Activated CD4-positive, alpha-beta T cell treated with anti-CD3 and anti-CD28 coated beads, Interleukin-2, amount 50 U/mL, for 16 hours (primary cell): Measurements from ENCODE around the gene PHB1.

Experiments
- DNase-seq: peaks from one replicate; pipeline ENCODE4 v3.0.0-alpha.2; 2020

PHB1 gene

DNA sequence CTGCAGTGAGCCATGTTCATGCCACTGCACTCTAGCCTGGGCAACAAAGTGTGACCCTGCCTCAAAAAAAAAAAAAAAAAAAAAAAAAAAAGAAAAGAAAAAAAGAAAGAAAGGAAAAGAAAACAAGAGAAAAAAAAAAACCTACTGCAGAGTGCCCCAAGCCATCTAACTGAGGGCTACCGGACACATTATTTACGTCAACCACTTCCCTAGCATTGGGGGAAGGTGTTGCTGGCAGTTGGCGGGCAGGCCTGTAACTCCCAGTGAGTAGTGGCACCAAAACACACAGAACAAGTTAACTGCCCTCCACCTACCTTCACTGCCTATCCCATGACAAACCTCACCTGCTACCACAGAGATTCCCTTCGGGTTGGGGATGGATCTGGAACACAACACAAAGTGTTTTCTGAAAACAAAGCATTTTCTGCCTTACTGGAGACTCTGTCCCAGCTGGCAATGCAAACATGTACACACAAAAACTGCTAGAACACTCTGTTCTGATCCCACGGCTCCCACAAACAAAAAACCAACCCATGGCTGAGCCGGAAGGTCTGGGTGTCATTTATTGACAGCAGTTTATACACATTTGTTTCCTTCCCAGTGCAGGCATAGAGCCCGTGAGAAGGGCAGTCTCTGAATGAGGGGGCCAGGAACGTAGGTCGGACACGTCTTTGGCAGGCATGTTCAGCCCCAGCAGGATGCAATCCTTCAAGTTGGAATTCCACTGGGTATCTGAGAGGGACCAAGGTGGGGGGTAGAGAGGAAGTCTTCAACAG, 11.0 kb downstream of the PHB1 start:
- DNase-seq: no peak

DNA sequence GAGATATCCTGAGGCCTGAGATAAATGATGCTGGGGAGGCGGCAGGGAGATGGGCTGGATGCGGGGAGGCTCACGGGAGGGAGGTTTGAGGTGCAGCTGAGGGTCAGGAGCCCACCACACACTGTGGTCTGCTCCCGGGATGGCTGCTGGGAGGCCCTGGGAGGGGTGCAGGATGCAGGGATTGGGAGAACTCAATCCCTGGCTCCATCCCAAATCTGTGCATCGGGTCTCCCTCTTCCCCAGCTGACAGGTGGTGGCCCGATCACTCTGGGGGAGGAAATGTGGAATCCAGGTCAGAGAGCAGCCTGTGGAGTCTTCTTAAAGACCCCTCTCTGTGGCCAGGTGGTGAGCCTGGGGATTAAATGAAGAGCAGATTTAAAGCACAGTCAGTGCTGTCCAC, 12.0 kb downstream of the PHB1 start:
- DNase-seq: no peak

DNA sequence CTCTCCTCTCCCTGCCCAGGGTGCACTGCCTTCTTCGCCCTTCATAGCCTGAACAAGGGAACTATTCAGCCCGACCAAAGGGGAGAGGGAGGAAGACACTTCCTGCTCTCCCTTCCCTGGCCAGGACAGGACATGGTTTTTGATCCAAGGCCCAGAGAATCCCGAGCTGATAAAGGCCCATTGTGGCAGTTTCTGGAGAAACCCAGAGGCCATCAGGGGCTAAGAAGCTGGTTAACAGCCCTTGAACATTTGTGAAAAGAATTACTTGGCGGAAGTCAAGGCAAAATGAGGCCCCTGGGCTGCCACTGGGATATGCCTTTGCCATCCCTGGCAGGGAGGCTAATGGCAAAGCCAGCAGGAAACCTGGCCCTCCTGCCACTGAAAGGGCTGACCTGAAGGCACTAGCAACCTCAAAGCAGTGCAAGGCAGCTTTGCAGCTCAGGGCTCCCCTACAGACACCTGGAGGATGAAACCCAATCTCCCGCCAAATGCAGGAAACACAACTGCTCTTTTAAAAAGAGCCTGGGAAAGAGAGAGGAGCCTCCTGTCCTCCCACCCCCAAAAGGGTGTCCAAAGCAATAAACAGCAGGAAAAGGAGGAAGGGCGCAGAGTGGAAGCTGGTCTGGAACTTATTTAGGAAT, 12.6 kb downstream of the PHB1 start:
- no peak for DNase-seq

DNA sequence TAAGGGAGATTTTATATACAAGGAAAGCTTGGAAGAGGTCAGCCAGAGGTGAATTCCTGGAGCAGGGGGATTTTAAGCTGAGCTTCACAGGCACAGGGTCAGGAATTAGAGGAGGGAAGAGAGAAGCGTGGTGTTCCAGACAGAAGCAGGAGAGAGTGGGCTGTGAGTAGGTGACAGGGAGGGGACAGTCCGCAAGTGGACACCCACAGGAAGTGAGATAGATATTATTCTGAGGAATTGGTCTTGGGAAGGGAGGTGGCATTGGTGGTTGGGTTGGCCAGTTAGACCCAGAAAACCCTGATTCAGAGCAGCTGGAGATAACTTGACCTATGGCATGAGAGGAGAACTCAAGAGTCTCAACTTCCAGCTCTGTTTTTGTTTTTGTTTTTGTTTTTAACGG, 14.7 kb downstream of the PHB1 start:
- no peak for DNase-seq

DNA sequence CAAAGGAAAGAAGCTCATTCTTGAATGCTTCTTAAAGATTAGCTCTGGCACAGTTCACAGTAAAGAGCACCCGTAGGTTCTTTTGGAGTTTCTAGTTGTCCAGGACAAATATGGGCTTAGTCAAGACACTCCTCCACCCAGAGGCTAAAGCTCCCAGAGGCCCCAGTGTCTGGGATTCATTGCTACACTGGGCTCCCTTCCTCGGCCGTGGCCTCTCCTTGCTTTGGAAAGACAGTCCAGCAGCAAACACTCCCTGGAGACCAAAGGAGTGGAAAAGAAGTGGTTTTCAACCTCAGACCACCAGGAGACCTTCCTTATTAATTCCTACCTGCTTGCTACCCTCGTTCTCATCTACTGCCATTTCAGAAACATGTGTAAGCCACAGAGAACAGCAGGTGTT, 17.1 kb downstream of the PHB1 start:
- DNase-seq: no peak

DNA sequence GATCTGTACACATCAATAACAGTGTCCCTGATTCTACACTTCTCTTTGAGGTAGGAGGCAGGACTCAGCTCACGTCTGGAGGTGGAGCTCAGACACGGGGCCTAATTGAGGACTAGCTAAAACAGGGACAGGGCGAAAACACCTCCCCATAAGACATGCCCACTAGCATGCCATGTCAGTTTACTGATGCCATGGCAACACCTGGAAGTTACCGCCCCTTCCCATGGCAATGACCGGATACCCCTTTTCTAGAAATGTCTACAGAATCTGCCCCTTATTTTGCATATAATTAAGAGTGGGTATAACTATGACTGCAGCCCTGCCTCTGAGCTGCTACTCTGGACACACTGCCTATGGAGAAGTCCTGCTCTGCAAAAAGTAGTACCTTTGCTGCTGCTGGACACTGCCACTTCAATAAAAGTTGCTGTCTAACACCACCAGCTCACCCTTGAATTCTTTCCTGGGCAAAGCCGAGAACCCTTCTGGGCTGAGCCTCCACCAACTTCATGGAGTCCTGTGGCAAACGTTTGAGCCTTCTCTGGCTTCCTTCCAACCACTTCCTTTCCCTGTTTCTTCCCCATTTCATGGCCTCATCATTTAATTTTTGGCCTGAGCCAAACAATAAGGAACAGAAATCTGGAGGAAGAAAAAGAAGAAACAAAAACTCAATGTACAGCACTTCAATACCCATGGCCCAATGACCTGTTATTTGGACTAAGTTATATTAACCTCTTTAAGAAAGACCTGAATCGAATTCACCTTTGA, 21.0 kb downstream of the PHB1 start:
- DNase-seq: no peak

DNA sequence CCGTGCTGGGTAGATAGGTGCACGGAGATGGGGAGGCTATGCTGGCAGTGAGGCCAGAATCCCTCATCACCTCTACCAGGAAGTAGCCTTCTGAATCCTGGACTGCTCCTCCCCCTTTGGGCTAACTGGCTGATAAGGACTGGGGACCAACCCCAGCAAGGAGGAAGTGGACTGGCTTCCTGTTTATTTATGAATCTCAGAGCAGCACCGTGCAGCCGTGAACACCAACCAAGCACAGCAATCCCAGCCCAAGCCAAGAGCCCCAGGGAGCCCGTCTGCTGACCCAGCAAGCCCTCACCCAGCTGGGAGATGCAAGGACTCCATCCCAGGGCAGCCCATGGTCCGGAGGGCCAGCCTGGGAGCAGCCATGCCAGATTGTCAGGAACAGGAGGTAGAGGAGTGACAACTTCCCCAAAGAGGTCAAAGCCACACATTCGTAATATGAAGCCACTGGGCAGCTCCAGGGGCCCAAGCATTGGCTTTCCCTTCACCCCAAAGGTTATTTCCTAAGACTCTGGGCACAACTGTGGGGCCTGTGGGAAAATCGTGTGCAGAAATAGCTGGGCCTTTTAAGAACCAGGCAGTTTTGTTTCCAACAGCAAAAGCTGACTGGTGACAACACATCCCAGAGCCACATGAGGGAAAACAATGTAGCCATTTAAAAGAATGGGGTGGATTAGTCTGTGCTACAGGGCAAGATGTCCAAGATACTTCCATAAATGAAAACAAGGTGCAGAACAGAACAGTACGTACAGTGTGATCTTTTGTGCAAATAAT, 23.9 kb downstream of the PHB1 start:
- no peak for DNase-seq

DNA sequence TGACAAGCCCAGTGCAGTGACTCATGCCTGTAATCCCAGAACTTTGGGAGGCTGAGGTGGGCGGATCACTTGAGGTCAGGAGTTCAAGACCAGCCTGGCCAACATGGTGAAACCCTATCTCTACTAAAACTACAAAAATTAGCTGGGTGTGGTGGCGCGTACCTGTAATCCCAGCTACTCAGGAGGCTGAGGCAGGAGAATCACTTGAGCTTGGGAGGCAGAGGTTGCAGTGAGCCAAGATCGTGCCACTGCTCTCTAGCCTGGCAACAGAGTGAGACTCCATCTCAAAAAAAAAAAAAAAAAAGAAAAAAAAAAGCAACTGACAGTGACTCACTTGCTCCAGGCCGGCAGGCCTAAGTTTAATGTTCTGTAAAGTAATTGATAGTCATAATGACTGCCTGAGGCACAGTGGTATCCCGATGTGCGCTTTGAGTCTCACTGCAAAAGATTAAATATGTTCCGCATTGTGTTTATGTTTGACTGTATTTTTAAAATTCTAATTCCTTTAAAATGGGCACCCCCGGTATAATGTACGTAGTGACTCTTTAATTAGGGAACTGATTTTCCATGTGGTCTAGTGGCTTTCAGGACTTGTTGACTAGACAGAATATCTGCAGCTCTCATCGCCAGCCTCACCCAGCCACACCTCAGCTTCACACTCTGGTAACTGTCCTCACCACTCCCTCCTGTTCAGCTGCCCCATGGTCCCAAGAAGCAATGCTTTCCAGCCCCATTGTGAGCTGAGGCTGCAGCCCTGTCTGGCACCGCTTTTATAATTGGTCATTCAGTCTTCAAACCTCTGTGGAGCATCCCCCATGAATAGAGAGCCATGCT, 25.0 kb downstream of the PHB1 start:
- DNase-seq: peak; percentile 10

DNA sequence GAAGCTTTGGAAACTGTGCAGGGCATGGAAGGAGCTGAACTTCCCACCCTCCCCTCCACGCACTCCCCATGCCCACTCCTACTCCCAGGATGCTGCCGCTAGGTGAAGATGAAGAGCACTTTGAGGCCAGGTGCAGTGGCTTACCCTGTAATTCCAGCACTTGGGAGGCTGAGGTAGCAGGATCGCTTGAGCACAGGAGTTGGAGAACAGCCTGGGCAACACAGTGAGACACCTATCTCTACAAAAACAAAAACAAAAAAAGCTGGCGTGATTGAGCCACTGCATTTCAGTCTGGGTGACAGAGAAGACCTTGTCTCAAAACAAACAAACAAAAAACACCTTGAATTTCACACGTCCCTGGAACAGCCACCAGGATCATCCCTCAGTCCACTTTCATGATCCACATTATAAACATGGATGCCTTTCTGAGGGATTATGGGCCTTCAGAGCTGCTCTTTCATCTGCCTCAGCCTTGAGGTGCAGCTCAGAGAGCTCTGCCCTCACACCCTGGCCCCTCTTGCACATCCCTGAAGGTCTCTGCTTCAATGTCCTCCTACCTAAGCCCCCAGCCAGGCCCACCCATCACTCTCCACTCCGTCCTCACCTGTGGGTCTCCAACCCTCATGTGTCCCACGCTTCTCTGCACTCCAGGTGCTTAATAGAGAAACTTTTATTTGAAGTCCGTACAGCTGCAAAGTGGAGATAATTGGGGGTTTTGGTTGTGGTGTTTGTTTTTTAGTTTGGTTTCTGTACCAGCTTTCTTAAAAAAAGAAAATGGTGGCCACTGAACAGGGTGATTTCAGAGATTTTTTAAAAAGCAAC, 25.8 kb downstream of the PHB1 start:
- no peak for DNase-seq

DNA sequence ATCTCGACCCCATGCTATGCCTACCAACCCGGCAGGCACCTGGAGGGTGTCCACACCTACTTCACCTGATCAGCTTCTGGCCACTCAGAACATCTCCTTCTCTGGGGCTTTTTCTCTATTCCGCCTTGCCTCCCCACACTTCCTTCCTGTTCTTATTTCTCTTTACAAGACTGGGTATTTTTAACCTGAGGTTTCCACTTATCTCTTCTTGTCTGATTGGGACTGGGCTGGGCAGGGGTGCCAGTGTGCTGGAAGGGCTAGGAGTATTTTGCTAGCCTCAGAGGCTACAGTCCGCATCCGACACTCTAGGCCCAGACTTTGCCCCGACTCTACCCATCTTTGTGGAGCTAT, 26.4 kb downstream of the PHB1 start:
- peak; percentile 37 for DNase-seq

DNA sequence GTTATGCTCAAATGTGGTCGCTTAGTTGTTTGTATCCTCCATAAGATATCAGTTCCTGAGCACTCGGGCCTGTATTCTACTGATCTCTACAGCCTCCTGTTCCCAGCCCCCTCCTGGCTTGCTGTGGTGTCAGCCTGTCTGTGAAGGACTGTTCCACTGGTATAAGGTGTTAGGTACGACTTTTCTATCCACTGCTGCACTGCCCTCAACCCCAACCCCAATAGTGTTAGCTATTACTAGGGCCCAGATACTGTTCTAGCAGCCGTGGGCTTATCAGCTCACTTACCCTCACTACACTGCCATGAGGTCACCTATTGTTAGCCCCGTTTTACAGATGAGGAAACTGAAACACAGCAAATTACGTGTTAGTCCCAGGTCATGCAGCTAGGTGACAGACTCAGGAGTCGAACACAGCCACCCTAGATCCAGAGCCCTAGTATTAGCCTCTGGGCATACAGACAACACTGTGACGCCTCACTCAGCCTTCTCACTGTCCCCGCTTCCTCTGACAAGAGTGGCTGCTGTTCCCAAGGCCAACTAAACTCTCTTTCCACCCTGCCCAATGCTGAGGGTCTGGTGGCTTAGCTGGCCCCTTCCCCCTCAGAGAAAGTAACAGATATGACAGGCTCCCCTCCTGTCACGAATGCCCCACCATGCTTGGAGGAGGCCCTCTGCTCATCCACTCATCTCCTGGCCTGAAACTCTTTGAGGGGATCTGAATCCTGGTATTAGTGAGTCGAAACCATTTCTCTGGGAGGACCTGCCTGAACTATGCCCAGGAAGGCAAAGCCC, 27.0 kb downstream of the PHB1 start:
- DNase-seq: peak; percentile 22

DNA sequence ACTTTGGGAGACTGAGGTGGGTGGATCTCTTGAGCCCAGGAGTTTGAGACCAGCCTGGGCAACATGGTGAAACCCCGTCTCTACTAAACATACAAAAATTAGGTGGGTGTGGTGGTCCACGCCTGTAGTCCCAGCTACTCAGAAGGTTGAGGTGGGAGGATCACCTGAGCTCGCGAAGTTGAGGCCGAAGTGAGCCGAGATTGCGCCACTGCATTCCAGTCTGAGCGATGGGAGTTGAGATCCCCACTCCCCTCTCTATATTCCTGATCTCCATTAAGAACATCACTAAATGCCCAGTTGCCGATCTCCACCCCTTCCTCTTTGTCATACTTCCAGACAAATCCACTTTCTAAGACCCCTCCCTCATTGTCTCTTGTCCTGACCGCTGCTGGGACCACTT, 28.3 kb downstream of the PHB1 start:
- no peak for DNase-seq

DNA sequence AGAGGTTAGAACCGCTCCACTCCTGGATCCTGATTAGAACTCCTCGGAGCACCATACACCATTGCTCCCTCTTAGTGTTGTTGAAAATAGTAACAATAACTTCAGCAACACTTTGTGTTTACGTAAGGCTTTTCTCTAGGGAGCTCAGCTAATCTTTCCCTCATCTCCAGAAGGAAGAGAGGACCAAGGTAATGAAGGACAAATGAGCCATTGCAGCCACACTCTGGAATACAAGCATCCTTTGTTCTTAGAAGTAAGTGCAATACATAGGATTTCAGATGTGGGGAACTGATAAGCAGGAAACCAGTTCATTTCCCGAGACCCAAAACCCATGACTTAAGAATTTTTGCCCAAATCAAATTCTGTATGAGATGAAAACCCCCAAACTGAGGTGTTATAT, 29.7 kb downstream of the PHB1 start:
- no peak for DNase-seq

DNA sequence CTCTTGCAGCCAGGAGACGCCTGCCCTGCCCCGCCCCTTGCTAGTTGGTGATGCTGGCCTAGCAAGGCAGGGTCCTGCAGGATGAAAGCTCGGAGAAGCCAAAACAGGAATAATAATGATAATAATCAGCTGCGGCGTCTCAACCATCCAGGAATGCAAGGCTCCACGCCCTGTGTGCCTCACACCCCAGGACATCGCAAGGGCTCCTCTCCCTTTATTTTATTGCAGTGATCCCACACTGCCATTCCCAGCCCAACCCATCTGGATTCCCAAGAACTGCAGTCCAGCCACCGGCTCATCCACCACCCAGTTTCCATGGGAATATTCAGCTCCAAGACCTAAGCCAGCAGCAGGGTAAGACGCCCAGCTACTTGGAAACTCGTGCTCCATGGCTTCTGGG, 31.6 kb downstream of the PHB1 start:
- DNase-seq: no peak

DNA sequence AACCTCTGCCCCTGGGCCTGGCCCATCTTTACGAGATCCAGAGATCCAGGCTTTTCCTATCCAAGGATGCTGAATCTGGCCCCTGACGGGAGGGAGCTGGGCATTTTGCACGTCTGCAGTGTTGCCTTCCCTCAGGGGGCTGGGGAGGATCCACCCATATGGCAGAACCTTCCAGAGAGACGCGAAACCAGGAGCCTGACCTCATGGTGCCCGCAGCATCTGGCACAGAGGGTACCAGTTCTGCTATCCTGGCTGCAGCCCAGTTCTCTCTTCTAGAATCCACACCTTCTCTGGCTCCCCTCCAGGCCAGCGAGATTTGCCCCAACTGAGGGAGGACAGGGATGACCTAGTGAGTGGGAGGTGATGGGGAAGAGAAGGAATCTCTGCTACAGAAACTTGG, 32.1 kb downstream of the PHB1 start:
- no peak for DNase-seq

DNA sequence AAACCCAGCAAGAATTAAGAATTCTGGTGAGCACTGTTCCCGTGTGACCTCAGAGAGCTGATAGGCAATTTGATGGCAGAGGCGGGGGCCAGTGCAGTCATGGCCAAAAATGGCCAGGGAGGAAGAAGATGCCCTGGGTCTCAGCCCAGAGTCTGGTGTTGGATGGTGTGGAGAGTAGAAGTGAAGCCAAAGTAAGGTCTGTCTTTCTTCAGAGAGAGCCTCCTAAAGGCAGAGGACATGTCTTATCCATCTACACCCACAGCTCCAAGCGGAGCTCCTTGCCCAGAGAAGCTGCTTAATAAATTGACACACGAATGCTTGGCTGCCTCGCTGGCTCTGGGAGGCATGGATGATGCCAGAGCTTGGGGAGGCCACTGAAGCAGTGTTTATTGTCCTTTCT, 32.9 kb downstream of the PHB1 start:
- DNase-seq: no peak

DNA sequence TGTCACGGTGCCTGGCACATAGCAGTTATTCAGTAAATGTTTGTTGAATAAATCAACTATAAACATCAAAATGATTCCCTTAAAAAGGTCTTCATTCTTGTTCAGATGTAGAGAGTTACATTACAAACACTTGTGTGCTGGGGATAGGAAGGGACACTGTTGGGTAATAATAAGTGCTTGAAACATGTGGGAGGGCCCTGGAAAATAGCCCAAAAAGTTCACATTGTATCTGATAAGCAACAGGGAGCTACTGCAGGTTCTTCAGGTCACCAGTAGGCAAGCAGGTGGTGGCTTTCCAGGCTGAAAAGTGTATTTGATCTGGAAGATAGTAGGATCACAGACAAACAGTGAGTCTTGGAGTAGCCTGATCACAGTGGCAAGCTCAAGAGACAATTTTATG, 33.6 kb downstream of the PHB1 start:
- DNase-seq: no peak

DNA sequence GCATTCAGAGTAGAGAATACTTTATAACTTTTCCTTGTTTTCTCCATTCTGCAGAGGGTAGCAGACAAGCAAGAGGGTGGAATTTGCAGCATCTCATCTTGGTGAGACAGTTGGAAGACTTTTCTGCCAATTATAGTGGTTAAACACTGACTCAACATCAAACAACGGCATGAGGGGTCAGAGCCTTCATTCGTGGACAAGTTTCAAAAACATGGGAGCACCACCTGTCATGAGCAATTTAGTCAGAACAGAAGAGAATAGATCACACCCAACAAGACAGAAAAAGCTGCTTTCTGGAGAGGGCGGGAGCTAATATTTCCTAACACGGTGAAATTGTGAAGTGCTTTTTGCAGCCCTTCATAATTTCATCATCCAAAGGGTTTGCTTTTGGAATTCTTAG, 34.8 kb downstream of the PHB1 start:
- DNase-seq: no peak

DNA sequence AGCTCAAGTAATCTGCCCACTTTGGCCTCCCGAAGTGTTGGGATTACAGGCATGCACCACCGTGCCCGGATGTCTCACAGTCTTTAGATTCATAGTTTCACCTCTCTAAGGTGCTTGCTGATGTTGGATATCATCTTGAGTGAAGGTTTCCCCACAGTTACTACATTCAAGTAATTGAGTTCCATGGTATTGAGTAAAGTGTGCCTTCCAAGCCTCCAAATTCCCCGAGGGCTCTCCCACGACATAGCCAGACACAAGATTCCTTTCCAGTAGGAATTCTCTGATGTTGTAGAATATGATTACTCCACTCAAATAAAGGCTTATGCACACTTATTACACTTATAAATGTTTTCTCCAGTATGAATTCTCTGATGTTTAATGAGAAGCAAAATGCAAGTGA, 36.4 kb downstream of the PHB1 start:
- no peak for DNase-seq

DNA sequence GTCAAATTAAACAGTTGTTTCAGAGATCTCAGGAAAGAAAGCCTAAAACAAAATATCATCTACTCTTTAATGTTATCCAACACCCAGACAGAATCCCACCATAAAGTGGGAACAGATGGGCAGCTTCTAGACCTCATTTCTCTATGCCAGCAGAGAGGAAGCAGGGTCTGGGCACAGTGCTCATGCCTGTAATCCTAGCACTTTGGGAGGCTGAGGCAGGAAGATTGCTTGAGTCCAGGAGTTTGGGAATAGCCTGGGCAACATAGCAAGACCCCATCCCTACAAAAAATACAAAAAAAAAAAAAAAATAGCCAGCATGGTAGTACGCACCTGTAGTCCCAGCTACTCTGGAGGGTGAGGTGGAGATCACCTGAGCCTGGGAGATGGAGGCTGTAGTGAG, 39.1 kb downstream of the PHB1 start:
- no peak for DNase-seq

DNA sequence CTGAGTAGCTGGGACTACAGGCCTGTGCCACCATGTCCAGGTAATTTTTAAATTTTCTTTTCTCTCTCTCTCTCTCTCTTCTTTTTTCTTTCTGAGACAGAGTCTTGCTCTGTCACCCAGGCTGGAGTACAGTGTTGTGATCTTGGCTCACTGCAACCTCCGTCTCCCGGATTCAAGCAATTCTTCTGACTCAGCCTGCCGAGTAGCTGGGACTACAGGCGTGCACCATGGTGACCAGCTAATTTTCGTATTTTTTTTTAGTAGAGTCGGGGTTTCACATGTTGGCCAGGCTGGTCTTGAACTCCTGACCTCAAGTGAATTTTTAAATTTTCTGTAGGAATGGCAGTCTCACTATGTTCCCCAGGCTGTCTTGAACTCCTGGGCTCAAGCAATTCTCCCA, 41.6 kb downstream of the PHB1 start:
- DNase-seq: no peak
